Occipital lobe (tissue), 2 donors: ENCODE results near the gene BAHCC1. TPM values are rescaled to one million over a fixed set of nuclear protein-coding genes. Genes with fewer than 3 reads are reported as not detected.

Source experiments
- DNase-seq: peaks from one replicate; lab custom pipeline; 2025; lab: John Stamatoyannopoulos, UW
- total RNA-seq: library from RNA; depleted of rRNA; stranded (reverse); fragments of >200 nt; gene quantifications from one replicate; pipeline ENCODE4 v1.2.3, GENCODE V29; 2014

BAHCC1 gene
- total RNA-seq, 1 donor from 2014 or later = 7.6 TPM

DNA sequence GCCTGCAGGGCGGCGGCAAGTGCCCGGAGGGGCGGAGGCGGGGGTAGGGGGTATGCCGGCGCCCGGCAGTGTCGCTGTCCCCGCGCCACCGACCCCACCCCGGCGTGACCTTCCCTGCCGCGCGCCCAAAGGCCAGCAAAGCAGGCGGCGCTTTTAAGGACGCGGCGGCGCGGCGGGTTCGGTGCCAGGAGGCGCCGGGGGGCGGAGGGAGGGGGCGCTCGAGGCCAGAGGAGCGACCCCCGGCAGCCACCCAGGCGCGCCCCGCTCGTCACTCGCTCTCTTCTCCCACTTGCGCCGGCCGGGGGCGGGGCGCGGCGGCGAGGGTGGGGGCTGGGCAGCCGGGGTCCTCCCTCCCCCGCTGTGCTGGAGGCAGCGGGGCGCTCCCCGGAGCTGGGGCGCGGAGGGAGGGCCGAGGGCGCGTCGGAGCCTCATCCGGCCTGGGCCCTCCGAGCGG lies 8.6 kb upstream of the BAHCC1 start:
- DNase-seq = peak; percentile 41

DNA sequence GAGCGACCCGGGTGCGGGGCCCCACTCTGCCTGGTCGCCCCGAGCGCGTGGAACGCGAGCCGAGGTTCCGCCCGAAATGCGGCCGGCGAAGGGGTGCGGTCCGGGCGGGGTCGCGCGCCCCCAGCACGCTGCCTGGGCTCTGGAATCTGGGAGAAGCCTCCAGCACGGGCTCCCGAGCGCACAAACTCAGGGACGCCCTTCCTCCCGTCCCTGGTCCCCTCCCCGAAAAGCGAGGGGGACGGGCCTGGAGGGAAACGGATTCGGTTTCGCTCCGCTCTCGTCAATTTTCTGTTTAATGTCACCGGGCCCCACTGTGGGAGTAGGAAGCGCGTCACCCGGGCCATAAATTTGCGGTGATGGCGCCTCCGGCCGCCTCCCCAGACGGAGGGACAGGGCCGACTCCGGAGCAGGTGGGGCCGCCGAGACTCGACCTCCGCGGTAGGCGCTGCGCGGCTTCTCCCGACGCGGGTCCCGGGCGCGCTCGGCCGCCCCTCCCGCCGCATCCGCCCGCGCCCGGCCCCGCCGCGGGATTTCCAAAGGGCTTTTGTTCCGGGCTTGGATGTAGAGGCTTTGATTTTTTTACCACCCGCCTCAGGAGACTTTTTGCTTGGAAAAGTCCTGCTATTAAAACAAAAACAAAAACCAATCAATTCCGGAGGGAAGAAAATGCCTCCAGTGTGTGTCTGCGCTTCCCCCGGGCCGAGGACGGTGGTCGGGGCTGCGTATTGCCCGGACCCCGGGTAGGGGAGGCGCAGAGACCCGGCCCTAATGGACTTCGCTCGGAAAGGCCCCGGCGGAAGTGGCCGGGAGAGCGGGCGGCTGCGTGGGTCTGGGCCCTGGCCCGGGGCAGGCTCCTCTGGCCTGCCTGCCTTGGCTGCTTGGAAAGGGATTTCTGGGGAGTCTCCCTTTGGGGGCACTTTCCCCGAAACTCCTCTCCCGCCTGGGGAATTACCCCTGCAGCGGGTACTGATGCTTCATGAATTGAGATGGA lies 7.9 kb upstream of the BAHCC1 start:
- DNase-seq = peak; percentile 41

DNA sequence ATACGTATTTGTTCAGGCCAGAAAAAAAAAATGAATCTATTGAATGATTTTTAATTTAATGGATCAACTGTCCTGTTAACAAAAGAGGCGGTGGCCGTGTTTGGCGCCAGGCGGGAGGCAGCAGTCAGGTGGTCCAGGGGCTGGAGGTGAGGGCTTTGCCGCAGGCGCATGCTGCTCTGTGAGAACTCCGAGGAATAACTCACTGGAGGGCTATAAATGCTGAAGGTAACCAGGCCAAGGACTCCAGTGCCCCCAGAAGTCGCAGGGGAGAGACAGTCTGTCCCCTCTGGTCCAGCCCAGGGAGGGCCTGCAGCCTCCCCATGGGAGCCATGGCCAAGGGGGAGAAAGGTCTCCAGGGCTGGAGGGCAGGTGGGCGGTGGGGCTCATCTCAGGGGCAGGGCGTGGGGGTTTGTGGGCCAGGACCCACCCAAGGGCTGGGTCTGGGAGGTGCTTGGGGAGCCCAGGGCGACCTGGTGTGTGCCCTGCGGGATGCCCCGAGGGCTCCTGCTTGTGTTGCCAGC lies 7.1 kb upstream of the BAHCC1 start:
- DNase-seq = no peak

DNA sequence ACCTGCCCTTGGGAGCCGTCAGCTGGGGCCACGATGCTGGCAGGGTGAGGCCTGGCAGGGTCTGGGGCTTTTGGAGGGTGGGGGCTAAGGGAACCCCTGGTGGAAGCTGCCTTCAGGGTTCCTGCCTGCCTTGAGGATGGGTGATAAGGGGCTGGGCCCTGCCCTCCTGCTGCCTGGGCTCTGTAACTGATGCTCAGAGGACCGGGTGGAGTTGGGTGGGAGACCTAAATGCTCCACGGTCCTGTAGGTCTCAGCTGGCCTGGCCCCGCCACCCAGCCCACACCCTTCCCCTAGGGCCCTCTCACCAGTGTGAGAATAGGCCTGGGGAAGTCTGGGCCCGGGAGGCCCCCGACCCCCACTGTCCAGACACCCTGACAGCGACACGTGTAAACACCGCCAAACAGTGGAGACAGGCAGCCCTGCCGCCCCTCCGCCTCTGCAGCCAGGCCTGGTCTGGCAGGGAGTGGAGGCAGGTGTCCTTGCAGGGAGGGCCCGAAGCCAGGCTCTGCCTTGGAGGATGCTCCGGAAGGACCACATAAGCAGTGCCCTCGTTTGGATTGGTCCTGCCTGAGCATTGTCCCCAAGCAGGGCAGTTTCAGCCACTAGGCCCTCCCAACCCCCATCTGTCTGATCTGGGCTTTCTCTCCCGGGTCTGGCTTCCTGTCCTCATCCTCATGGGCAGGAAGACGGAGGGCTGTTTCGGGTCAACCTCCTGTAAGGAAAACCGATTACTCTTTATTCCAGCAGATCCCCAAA lies 6.5 kb upstream of the BAHCC1 start:
- peak; percentile 74 for DNase-seq

DNA sequence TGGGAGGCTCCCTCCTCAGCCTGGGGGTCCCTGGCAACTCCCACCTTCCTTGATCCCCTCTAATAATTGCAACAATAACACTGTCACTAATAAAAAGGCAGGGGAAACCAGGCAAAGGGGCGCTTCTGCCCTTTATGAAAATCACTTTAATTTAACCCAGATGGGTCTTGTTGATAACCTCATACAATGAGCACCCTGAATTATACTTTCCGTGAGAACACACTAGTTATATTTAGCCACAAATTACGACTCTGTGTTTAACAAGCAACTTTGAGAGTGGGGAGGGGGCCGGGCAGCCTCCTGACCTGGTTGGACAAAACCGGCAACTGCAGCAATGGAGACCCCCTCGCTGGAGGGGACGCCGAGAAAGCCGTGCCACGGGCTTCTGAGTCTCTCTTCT lies 5.7 kb upstream of the BAHCC1 start:
- no peak for DNase-seq

DNA sequence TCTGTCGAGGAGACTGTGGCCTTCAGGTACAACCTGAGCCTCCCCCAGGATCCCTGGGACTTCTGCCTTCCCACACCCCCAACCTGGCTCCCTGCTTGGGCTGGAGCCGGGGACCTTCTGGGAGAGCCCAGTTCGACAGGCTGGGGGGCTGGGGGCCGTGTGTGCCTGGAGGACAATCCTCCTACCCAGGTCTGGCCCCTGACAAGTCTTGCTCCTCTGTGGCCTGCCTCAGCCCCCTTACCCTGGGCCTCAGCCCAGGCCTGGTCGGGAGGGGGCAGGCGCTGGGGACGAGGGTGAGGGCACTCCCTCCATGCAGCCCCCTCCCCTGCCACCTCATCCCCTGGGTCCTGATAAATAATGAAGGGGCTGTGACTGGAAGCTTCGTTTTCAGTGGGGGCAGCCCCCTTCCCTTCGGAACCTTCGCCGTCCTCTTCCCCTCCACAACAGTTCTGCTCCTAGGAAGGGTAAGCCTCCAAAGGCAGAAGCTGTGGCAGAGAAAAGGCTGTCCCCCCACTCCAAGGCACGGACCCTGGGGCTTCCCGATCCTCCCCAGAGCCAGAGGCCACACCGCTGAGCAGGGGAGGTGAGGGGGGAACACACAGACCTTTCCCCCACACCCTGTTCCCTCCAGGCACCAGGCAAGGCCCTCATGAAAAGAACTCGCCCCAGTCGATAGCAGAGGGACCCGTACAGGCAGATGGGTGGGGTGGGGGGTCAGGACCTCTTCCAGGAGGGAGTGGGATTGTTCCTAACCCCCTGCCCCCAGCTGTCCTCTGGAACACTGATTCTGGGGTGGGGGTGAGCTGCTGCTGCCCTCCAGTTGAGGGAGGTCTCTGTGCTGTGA lies 5.0 kb upstream of the BAHCC1 start:
- DNase-seq = no peak

DNA sequence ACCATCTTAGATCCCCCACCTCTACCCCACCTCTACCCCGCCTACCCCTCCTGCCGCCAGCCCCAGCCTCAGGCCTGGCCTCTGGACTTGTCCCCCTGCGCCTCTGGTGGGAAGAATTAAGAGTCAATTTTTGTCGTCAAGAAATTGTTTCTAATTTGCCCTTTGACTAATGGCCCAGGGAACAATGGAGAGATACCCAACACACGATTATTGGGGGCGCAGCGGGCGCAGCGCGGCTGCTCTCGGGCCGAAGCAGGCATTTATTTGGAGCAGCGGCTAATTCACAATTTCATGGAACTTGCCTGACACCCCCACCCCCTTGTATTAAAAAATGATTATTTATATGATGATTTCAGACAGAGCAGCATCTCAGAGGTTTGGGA lies 4.4 kb upstream of the BAHCC1 start:
- no peak for DNase-seq

DNA sequence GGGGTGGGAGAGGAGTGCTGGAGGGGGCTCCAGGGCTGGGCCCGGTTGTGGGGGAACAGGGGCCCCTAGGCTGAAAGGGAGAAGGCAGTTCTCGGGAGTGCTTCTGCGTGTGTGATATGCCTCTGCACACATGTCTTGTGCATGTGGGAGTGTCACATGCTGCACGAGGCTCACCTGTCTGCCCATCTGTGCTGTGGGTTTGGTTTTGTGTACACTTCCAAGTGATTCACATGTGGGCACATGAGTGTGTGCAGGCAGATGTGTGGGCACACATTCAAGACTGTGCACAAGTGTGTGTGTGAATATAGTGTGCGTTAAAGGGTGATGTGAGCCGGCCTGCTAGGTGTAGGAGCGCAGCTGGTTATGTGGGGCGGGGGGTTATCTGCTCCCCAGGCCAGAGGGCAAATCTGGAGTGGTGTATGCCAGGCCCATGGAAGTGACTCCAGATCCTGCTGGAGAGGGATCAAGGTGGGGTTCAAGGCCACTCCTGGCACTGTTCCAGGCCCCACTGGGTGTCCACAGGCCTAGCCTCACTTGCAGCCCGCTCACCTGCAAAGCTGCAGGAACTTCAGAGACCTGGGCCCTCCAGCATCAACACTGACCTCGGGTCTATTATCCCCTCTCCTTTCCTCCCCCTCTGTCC lies 3.8 kb upstream of the BAHCC1 start:
- no peak for DNase-seq

DNA sequence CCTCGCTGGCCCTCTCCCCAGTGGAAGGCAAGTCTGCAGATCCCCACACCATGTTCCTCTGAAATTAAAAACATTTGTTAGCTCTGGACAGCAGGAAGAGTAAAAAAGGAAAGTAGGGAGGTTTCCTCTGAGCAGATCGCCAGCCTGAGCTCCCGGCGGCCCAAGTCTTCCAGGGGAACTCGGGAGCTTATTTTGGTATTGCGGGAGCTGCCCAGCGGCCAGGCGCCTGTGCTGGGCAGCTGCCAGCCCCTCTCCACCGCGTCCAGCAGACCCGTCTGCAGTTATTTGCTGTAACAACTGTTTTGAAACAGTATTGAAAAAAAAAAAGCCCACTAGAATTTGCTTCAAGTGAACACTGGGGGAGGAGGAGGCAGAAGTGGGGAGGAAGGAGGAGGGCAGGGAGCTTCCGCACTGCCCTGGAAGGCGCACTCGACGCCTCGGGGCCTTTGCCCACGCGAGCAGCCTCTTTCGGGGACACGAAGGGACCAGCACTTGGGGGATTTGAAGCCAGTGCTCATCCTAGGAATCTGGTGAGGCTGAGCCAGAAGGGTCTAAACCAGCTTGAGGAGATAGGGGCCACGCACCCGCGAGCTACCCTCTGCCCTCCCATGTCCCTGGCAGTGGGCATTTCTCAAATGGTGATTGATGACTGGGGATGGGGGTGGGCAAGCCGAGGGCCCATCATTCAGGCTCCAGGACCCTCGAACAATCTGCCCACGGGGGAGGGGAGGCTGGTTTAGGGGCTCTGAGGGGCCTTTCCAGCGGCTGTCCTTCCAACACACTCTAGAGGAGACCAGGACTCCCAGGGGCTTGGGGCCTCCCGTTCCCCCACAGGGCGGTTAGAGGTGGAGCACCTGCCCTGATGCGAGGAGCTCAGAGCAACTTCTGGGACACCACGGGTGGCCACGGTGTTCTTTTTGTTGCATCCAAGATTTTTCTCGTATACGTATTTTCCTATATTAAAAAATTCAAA lies 3.0 kb upstream of the BAHCC1 start:
- DNase-seq = no peak

DNA sequence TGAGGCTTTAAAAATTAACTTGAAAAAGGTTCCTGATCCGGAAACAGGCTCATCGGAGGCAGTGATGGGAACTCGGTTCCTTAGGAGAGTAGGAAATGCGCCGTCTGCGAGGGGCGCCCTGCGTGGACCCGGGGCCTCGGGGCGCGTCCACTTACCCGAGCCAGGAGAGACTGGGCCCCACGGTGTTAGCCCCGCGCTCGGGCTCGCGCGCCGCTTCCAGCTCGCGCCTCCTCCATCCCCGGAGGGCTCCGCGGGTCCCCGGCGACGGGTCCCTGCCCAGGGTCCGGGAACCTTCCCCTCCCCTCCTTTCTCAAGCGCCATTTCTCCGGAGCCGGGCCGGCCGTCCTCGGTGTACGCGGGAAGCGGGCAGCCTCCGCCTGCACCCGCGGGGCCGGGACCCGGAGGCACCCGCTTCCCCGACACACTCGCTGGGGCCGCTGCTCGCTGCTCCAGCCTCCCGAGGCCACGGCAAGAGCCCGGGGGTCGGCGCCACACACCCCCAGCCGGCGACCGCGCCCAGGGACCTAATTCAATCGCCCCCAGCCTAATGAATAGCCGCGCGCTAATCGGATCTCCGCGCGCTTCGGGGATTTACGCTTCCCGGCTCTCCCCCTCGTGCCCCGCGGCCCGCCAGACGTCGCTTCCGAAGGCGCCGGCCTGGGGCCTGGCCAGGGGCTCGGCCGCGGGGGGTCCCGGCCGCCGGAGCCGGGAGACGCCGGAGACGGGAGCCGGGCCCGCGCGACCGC lies 2.2 kb upstream of the BAHCC1 start:
- DNase-seq = no peak

DNA sequence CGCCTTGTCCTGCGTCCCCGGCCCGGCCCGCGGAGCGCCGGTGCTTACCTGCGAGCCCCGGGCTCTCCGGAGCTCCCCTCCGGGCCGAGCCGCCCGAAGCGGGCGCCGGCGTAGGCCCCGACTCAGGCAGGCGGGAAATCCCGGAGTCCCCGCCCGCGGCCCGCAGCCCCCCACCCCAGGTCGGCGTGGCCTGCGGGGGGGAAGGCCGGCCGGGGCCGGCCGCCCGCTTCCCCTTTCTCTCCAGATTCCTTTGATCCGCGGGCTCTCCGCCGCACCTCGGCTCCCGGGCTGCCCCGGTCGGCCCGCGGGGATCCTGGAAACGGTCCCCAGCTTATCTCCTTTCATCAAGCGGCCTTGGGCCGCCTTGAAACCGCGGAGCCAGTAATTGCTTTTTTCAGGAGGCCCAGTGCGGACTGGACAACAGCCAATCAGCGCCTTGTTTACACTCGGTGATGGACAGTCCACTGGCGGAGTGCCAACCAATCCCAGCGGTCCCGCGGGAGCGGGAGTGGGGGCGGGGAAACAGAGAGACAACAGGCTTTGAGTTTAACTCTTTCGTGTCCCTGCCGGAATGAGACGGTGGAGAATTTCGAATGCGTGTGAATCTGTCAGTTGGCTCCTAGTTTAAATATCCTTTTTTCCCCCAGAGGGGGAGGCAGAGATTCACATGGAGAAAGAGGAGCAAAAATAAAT lies 1.4 kb upstream of the BAHCC1 start:
- peak; percentile 99 for DNase-seq

DNA sequence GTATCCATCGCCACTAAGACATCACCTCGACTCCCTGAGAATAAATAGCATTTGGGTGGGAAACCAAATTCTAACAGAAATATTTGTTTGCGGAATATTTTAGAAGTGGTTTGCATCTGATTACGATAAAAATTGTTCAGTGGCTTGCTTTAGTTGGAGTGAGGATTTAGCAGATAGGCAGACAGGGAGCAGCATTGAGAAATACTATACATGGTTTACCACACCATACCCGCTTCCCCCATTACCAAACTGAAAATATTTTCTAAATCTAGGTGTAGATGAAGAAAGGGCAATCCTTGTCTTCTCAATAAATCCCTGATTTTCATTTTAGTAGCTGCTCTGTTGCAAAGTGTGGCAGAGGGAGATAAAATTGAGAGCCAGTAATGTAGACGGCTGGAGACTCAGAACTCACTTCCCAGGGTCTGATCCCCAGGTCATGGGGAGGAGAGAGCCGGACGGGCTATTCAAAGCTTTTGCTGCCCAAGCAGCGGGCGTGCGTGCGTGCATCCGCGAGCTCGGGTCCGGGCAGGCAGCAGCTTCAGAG lies 808 bp upstream of the BAHCC1 start:
- no peak for DNase-seq

DNA sequence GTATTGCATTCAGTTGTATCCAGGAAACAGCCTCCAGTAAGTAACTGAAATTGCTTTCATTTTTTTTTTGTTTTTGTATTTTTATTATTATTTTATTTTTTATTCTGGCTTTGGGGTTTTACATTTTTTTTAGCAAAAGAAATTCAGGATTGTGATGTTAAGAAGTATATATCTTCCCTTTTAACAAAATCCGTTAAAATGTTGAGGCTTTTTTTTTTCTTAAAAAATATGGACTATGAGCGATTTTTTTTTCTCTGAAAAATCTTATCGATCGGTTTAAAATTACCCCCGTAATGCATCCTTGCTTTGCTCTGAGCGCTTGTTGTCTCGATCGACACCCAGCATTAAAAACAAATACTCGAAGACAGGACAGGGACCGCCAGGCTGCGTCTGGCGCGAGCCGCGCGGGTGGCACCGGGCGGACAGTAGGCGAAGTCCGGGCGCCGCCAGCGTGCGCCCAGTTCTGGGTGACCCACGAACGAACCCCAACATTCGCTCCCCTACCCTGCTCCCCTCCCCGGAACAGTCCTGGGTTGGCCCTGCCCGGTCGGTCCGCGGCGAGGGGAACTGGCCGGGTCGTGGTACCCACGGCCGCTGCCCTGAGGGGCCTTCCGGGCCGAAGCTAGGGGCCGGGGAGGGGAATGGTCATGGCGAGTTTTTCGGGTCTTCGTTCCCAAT lies 482 bp downstream of the BAHCC1 start:
- no peak for DNase-seq

DNA sequence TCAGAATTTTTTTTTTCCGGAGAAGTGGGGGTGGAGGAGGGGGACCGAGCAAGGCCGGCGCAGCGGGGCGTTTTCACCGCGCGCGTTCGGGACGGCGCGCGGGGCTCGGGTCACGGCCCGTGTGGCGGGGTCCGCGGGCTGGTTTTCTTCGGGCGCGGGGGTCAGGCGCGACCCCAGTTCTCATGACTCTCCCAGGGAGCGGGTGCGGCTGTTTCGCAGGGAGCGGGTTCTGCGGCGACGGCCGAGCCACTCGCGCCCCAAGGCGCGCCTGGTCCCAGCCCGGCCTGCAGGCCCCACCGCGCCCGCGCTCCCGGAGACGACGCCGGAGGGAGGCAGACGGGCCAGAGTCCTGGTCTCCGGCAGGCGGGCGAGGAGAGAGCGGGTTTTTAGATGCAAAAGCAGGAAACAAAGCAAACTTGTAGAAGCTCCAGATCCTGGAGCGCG lies 1.0 kb downstream of the BAHCC1 start:
- DNase-seq = no peak

DNA sequence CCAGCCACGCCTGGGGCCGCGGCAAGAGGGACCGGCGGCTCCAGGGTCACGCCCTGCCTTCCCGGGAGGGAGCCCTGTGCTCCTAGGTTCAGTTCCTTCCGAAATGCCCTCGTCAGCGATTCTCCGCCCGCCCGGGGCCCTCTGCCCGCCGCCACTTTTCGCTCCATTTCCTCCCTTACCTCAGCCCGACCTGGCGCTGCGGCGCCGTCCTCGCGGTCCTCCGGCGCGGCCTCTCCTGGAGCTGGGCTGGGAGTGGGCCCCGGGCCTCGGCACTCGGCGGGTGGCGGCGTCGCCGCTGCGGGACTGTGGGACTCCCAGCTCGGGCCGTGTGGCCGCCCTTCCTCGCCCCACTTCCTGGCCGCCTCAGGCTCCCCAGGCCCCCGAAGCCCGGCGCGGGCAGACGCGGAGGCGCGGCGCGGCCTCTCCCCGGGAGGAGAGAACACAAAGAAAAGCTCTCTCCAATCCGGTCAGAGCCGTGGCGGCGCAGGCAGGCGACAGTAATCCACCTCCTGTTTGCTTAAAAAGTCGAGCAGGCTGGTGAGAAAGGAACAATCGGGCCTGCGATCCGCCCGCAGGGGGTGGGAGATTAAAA lies 1.6 kb downstream of the BAHCC1 start:
- DNase-seq = no peak

DNA sequence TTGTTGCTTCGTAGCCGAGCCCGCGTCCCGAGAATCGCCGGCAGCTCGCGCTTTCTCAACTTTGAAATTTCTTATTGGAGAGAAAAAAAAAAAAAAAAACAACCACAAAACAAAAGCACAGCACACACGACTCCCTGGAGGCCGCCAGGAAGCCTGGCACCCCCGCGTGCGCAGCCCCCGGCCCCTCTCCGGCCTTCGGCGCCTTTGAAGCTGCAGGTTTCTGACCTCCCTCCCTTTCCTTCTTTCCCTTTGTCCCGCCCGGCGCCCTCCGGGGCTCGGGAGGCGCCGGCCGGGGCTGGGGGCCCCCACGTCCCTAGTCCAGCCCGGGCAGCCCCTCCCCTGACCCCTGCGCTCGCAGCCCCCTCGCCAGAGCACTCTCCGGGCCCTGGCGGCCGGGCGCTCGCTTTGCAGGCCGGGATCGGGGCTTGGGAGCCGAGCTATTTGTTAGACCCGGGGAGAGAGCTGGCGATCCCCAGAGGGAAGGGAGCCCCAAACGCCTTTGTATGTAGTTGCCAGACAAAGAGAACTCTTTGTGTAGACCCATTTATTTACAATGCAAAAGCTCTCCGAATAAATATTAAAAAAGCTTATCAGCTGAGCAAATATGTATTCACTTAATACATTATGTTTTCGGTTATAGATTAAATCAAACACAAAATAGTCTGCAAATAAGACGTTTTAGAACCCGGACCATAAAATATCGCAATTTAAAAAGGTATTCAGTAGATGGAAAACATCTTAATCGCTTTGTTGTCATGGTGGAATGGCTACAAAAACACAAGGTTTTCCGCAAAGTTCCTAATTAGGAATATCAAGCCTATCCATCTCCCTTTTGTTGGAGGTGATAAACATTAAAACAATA lies 2.3 kb downstream of the BAHCC1 start:
- no peak for DNase-seq
